Endodermal cell (in vitro differentiated cells): ENCODE data around the gene GBGT1. TPM values are rescaled to one million over a fixed set of nuclear protein-coding genes. Genes with fewer than 3 reads are reported as not detected.

Experiments used
- DNase-seq: peaks from one replicate; pipeline ENCODE4 v3.0.0-alpha.2; 2017
- H3K27ac ChIP-seq: 2 replicates; pipeline ENCODE4 v1.5.1; 2013; ENCODE audit warnings: mild to moderate bottlenecking, low read depth, low read length, moderate library complexity
- H3K27me3 ChIP-seq: 2 replicates; pipeline ENCODE4 v1.6.1; 2013; ENCODE audit warnings: mild to moderate bottlenecking, low read length, moderate library complexity; ENCODE audit not compliant: insufficient read depth, control insufficient read depth, poor library complexity, severe bottlenecking
- H3K36me3 ChIP-seq: 2 replicates; pipeline ENCODE4 v1.7.0; 2013; ENCODE audit warnings: mild to moderate bottlenecking, low read length, moderate library complexity; ENCODE audit not compliant: control insufficient read depth, insufficient read depth
- H3K4me1 ChIP-seq: one replicate; pipeline ENCODE4 v1.7.0; 2013; ENCODE audit warnings: low read length; ENCODE audit not compliant: control insufficient read depth, insufficient read depth
- H3K4me3 ChIP-seq: 2 replicates; pipeline ENCODE4 v1.5.1; 2013; ENCODE audit warnings: mild to moderate bottlenecking, low read length, moderate library complexity
- H3K9ac ChIP-seq: 2 replicates; pipeline ENCODE4 v1.6.1; 2013; ENCODE audit warnings: mild to moderate bottlenecking, low read length, moderate library complexity; ENCODE audit not compliant: poor library complexity, severe bottlenecking; ENCODE audit errors: extremely low read depth
- H3K9me3 ChIP-seq: 2 replicates; pipeline ENCODE4 v1.6.1; 2013; ENCODE audit warnings: mild to moderate bottlenecking, low read length, moderate library complexity; ENCODE audit not compliant: control insufficient read depth
- H3K27ac Mint-ChIP-seq: 2 replicates; pipeline ENCODE4 v1.8.0; 2020; ENCODE audit warnings: mixed read lengths
- H3K27me3 Mint-ChIP-seq: 2 replicates; pipeline ENCODE4 v1.8.0; 2021; ENCODE audit warnings: mild to moderate bottlenecking, mixed read lengths; ENCODE audit not compliant: insufficient read depth
- H3K36me3 Mint-ChIP-seq: 2 replicates; pipeline ENCODE4 v1.8.0; 2020; ENCODE audit warnings: low read depth, mixed read lengths
- H3K4me1 Mint-ChIP-seq: 2 replicates; pipeline ENCODE4 v1.8.0; 2020; ENCODE audit warnings: mixed read lengths
- H3K4me3 Mint-ChIP-seq: 2 replicates; pipeline ENCODE4 v1.8.0; 2020; ENCODE audit warnings: mild to moderate bottlenecking, moderate library complexity, mixed read lengths
- H3K9me3 Mint-ChIP-seq: 2 replicates; pipeline ENCODE4 v1.8.0; 2020; ENCODE audit warnings: mild to moderate bottlenecking, mixed read lengths
- WGBS, 2 experiments: methylation state at CpG; one replicate each; pipeline versions ENCODE4 v1.1.5 to v1.1.7; 2013; ENCODE audit warnings: missing lambda C conversion rate in 2 of 2, mixed read lengths in 1 of 2; ENCODE audit not compliant: insufficient coverage in 1 of 2, insufficient read length in 1 of 2; 5-methylcytosine and 5-hydroxymethylcytosine counted together
- total RNA-seq, 2 donors: library from RNA; stranded (reverse); fragmentation: NEBNext Ultra II Directional in 1 of 2; extraction: Animal tissue kit (Norgen Biotek cat#: 25700) in 1 of 2; gene quantifications; 2 replicates in 1 of 2; 3 replicates in 1 of 2; pipeline ENCODE4 v1.2.1, GENCODE V29; 2021
- TF ChIP-seq, protein P1 (sequence below): fragments of 200-600 bp; sonication (generic); conservative IDR thresholded peaks from 2 replicates; pipeline ENCODE4 v1.5.0; 2021; ENCODE audit warnings: antibody characterized with exemption, mild to moderate bottlenecking

The GBGT1 gene
- total RNA-seq, 2 donors from 2014 or later: 28.2 to 29.1 TPM

DNA sequence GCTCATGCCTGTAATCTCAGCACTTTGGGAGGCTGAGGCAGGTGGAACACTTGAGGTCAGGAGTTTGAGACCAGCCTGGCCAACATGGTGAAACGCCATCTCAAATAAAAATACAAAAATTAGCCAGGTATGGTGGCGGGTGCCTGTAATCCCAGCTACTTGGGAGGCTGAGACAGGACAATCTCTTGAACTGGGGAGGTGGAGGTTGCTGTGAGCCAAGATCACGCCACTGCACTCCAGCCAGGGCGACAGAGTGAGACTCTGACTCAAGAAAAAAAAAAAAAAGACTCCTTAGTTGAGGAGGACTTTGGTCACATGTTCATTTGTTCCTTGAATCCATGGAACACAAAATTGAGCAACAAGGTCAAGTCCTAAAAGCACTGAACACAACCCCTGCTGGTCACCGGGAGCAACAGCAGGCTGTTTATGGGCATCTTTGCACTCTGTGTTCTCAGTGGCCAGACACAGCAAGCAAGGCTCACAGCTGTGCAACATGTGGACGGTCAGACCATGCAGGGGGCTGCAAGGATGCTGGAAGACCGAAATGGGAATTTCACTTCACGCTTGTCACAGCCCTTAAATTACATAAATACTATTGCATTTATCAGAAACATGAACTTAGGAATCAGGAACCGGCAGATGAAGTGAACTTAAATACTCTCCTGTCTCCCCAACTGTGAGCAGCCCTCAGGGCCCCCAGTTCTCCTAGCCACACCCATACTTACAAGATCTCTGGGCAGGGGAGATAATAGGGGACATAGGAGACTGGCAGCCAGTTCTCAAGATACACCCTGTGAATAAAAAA lies 2.8 kb downstream of the GBGT1 start:
- TF ChIP-seq, protein P1, sequence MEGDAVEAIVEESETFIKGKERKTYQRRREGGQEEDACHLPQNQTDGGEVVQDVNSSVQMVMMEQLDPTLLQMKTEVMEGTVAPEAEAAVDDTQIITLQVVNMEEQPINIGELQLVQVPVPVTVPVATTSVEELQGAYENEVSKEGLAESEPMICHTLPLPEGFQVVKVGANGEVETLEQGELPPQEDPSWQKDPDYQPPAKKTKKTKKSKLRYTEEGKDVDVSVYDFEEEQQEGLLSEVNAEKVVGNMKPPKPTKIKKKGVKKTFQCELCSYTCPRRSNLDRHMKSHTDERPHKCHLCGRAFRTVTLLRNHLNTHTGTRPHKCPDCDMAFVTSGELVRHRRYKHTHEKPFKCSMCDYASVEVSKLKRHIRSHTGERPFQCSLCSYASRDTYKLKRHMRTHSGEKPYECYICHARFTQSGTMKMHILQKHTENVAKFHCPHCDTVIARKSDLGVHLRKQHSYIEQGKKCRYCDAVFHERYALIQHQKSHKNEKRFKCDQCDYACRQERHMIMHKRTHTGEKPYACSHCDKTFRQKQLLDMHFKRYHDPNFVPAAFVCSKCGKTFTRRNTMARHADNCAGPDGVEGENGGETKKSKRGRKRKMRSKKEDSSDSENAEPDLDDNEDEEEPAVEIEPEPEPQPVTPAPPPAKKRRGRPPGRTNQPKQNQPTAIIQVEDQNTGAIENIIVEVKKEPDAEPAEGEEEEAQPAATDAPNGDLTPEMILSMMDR: peak; percentile 76
- Mint-ChIP-seq H3K4me1 (peaks cover 3% of the 10 kb centered on the region), H3K36me3 (peaks cover 34% of the 10 kb centered on the region), H3K27ac (no peak overlapping the region), H3K4me3 (no peak overlapping the region), H3K27me3 (peaks cover 8% of the 10 kb centered on the region), H3K9me3 (no peaks in the 10 kb centered on the region)
- Histone ChIP-seq H3K27me3 (no peaks in the 10 kb centered on the region), H3K36me3 (peaks cover 21% of the 10 kb centered on the region), H3K4me3 (no peak overlapping the region), H3K9ac (no peak overlapping the region), H3K4me1 (no peaks in the 10 kb centered on the region), H3K9me3 (no peaks in the 10 kb centered on the region), H3K27ac (no peak overlapping the region)
- DNase-seq: peak; percentile 76
- 71 to 83% methylated on average over 7 to 9 of the region's 9 CpGs for WGBS, 2 experiments

DNA sequence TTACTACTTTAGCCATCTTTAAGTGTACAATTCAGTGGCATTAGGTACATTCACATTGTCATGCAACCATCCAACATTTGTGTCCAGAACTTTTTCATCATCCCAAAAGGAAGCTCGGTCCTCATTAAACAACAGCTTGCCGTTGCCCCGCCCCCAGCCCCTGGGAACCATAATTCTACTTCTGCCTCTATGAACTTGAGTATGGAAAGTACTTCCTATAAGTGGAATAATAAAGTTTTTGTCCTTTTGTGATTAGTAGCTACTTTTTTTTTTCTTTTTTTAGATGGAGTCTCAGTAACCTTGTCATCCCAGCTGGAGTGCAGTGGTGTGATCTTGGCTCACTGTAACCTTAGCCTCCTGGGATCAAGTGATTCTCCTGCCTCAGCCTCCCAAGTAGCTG lies 5.0 kb downstream of the GBGT1 start:
- H3K27ac ChIP-seq: no peak overlapping the region
- no peak overlapping the region for H3K4me3 ChIP-seq
- Mint-ChIP-seq H3K9me3 (no peaks in the 10 kb centered on the region), H3K4me1 (no peaks in the 10 kb centered on the region), H3K36me3 (peaks cover 48% of the 10 kb centered on the region), H3K27ac (no peak overlapping the region), H3K4me3 (no peak overlapping the region), H3K27me3 (peaks cover 7% of the 10 kb centered on the region)
- 92% methylated on average over 3 of the region's 3 CpGs; no CpG with 5 or more reads in 1 of the 2 experiments for WGBS, 2 experiments
- TF ChIP-seq, protein P1: no peak
- H3K4me1 ChIP-seq: no peaks in the 10 kb centered on the region
- H3K9ac ChIP-seq: no peak overlapping the region
- H3K36me3 ChIP-seq: peaks cover 28% of the 10 kb centered on the region
- H3K27me3 ChIP-seq: no peaks in the 10 kb centered on the region
- H3K9me3 ChIP-seq: no peaks in the 10 kb centered on the region
- no peak for DNase-seq

DNA sequence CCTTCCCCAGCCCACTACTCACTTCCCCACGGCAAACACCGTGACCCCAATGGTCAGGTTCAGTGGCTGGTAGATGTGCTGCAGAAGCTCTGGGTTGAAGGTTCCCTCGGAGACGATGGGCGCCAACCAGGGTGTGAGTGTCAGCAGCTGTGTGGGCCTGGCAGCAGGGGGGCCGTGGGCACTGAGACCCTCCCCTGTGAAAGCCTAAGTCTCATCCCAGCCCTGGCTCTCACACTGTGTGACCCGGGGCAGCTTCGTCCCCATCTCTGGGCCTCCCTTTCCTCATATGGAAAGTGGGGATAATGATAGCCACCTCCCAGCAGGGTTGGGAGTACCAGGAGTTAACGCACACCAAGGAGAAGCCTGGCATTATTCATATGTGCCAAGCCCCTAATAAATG lies 8.6 kb downstream of the GBGT1 start:
- peaks cover 25% of the 10 kb centered on the region for H3K36me3 ChIP-seq

More for the DNA sequence above, 8.6 kb downstream of the GBGT1 start:
- no peaks in the 10 kb centered on the region for H3K4me1 ChIP-seq
- H3K4me3 ChIP-seq: no peak overlapping the region
- Mint-ChIP-seq H3K27me3 (no peaks in the 10 kb centered on the region), H3K9me3 (no peaks in the 10 kb centered on the region), H3K36me3 (peaks cover 32% of the 10 kb centered on the region), H3K4me3 (no peak overlapping the region), H3K27ac (no peak overlapping the region), H3K4me1 (no peaks in the 10 kb centered on the region)
- no peak overlapping the region for H3K9ac ChIP-seq
- WGBS, 2 experiments: 90 to 93% methylated on average over 5 to 9 of the region's 9 CpGs
- H3K27ac ChIP-seq: no peak overlapping the region
- TF ChIP-seq, protein P1: no peak
- no peaks in the 10 kb centered on the region for H3K9me3 ChIP-seq
- H3K27me3 ChIP-seq: no peaks in the 10 kb centered on the region
- no peak for DNase-seq
